HEK293 (cell line): ENCODE results near the gene NRBF2.

Source experiments
- EGR2 ChIP-seq: fragments of 450-650 bp; formaldehyde crosslinking; IDR thresholded peaks from 2 replicates; pipeline ENCODE4 v1.5.1; 2016; ENCODE audit warnings: low read depth, missing biosample characterization, missing genetic modification characterization
- FEZF1 ChIP-seq: fragments of 450-650 bp; formaldehyde crosslinking; IDR thresholded peaks from 2 replicates; pipeline ENCODE4 v1.5.1; 2016; ENCODE audit warnings: missing biosample characterization, missing genetic modification characterization
- GLI2 ChIP-seq: fragments of 450-650 bp; formaldehyde crosslinking; IDR thresholded peaks from 2 replicates; pipeline ENCODE4; 2017; ENCODE audit warnings: missing biosample characterization, missing genetic modification characterization, low read depth, borderline replicate concordance
- GLIS1 ChIP-seq: fragments of 450-650 bp; formaldehyde crosslinking; IDR thresholded peaks from 2 replicates; pipeline ENCODE4 v1.5.1; 2016; ENCODE audit warnings: missing biosample characterization, missing genetic modification characterization
- HOXC10 ChIP-seq: sonication (generic); formaldehyde crosslinking; IDR thresholded peaks from 2 replicates; pipeline ENCODE4 v1.8.1; 2023; ENCODE audit warnings: mild to moderate bottlenecking, missing genetic modification reagents
- KLF7 ChIP-seq: fragments of 450-650 bp; formaldehyde crosslinking; IDR thresholded peaks from 2 replicates; pipeline ENCODE4 v1.5.1; 2016; ENCODE audit warnings: missing biosample characterization, missing genetic modification characterization, borderline replicate concordance
- SP7 ChIP-seq: fragments of 450-650 bp; formaldehyde crosslinking; IDR thresholded peaks from 2 replicates; pipeline ENCODE4 v1.5.1; 2016; ENCODE audit warnings: missing biosample characterization, missing genetic modification characterization
- WT1 ChIP-seq: fragments of 450-650 bp; formaldehyde crosslinking; IDR thresholded peaks from 2 replicates; pipeline ENCODE4 v1.5.1; 2016; ENCODE audit warnings: missing biosample characterization, missing genetic modification characterization
- ZBTB17 ChIP-seq: fragments of 450-650 bp; formaldehyde crosslinking; IDR thresholded peaks from 2 replicates; pipeline ENCODE4 v1.5.1; 2016; ENCODE audit warnings: missing biosample characterization, missing genetic modification characterization
- ZBTB21 ChIP-seq: fragments of 450-650 bp; formaldehyde crosslinking; IDR thresholded peaks from 2 replicates; pipeline ENCODE4 v1.5.1; 2017; ENCODE audit warnings: missing biosample characterization, missing genetic modification characterization
- ZBTB8A ChIP-seq: fragments of 450-650 bp; formaldehyde crosslinking; IDR thresholded peaks from 2 replicates; pipeline ENCODE4 v1.5.1; 2016; ENCODE audit warnings: missing biosample characterization, missing genetic modification characterization
- ZFHX2 ChIP-seq: fragments of 450-650 bp; formaldehyde crosslinking; conservative IDR thresholded peaks from 2 replicates; pipeline ENCODE4 v1.5.1; 2016; ENCODE audit warnings: missing biosample characterization, missing genetic modification characterization
- ZNF114 ChIP-seq: fragments of 450-650 bp; formaldehyde crosslinking; IDR thresholded peaks from 2 replicates; pipeline ENCODE4 v1.5.0; 2017; ENCODE audit warnings: missing biosample characterization, missing genetic modification characterization
- ZNF174 ChIP-seq: fragments of 450-650 bp; formaldehyde crosslinking; IDR thresholded peaks from 2 replicates; pipeline ENCODE4 v1.5.0; 2017; ENCODE audit warnings: missing biosample characterization, mild to moderate bottlenecking, missing genetic modification characterization
- ZNF248 ChIP-seq: fragments of 450-650 bp; formaldehyde crosslinking; IDR thresholded peaks from 2 replicates; pipeline ENCODE4 v1.5.1; 2017; ENCODE audit warnings: missing biosample characterization, missing genetic modification characterization
- ZNF350 ChIP-seq: fragments of 450-650 bp; formaldehyde crosslinking; IDR thresholded peaks from 2 replicates; pipeline ENCODE4 v1.5.0; 2017; ENCODE audit warnings: missing biosample characterization, mild to moderate bottlenecking, missing genetic modification characterization
- ZNF404 ChIP-seq: fragments of 450-650 bp; formaldehyde crosslinking; IDR thresholded peaks from 2 replicates; pipeline ENCODE4 v1.5.1; 2017; ENCODE audit warnings: missing biosample characterization, missing genetic modification characterization
- ZNF514 ChIP-seq: fragments of 450-650 bp; formaldehyde crosslinking; IDR thresholded peaks from 2 replicates; pipeline ENCODE4 v1.5.1; 2016; ENCODE audit warnings: missing biosample characterization, missing genetic modification characterization
- ZNF610 ChIP-seq: fragments of 450-650 bp; formaldehyde crosslinking; IDR thresholded peaks from 2 replicates; pipeline ENCODE4 v1.5.1; 2016; ENCODE audit warnings: missing biosample characterization, missing genetic modification characterization, borderline replicate concordance
- ZNF623 ChIP-seq: fragments of 450-650 bp; formaldehyde crosslinking; IDR thresholded peaks from 2 replicates; pipeline ENCODE4 v1.5.1; 2016; ENCODE audit warnings: missing biosample characterization, missing genetic modification characterization
- ZNF624 ChIP-seq: fragments of 450-650 bp; formaldehyde crosslinking; IDR thresholded peaks from 2 replicates; pipeline ENCODE4 v1.5.1; 2017; ENCODE audit warnings: missing biosample characterization, missing genetic modification characterization
- ZNF654 ChIP-seq: fragments of 450-650 bp; formaldehyde crosslinking; IDR thresholded peaks from 2 replicates; pipeline ENCODE4 v1.5.1; 2016; ENCODE audit warnings: low read depth, missing biosample characterization, missing genetic modification characterization
- ZNF664 ChIP-seq: fragments of 450-650 bp; formaldehyde crosslinking; IDR thresholded peaks from 2 replicates; pipeline ENCODE4 v1.5.1; 2016; ENCODE audit warnings: missing biosample characterization, missing genetic modification characterization
- ZNF677 ChIP-seq: fragments of 450-650 bp; IDR thresholded peaks from 2 replicates; pipeline ENCODE4 v1.5.0; 2018; ENCODE audit warnings: missing biosample characterization, mild to moderate bottlenecking, missing genetic modification characterization, moderate library complexity
- ZNF747 ChIP-seq: fragments of 450-650 bp; formaldehyde crosslinking; IDR thresholded peaks from 2 replicates; pipeline ENCODE4 v1.5.1; 2016; ENCODE audit warnings: missing biosample characterization, missing genetic modification characterization
- ZNF792 ChIP-seq: fragments of 450-650 bp; formaldehyde crosslinking; IDR thresholded peaks from 2 replicates; pipeline ENCODE4 v1.5.1; 2016; ENCODE audit warnings: missing biosample characterization, missing genetic modification characterization
- ZNF837 ChIP-seq: fragments of 450-650 bp; formaldehyde crosslinking; IDR thresholded peaks from 2 replicates; pipeline ENCODE4 v1.5.1; 2016; ENCODE audit warnings: missing biosample characterization, missing genetic modification characterization
- ZSCAN23 ChIP-seq: fragments of 450-650 bp; formaldehyde crosslinking; IDR thresholded peaks from 2 replicates; pipeline ENCODE4 v1.5.1; 2016; ENCODE audit warnings: missing biosample characterization, missing genetic modification characterization
- TF ChIP-seq, protein P1 (sequence below): fragments of 450-650 bp; formaldehyde crosslinking; IDR thresholded peaks from 2 replicates; pipeline ENCODE4 v1.5.1; 2016; ENCODE audit warnings: missing biosample characterization, missing genetic modification characterization
- TF ChIP-seq, protein P2 (sequence below): fragments of 450-650 bp; formaldehyde crosslinking; IDR thresholded peaks from 2 replicates; pipeline ENCODE4 v1.5.1; 2016; ENCODE audit warnings: missing biosample characterization, missing genetic modification characterization
- TF ChIP-seq, protein P3 (sequence below): fragments of 450-650 bp; formaldehyde crosslinking; optimal IDR thresholded peaks from 2 replicates; pipeline ENCODE3; 2016; ENCODE audit warnings: missing biosample characterization, mild to moderate bottlenecking, missing genetic modification characterization
- TF ChIP-seq, protein P4 (sequence below): fragments of 450-650 bp; formaldehyde crosslinking; IDR thresholded peaks from 2 replicates; pipeline ENCODE4 v1.5.1; 2016; ENCODE audit warnings: missing biosample characterization, missing genetic modification characterization
- TF ChIP-seq, protein P5 (sequence below): fragments of 450-650 bp; formaldehyde crosslinking; IDR thresholded peaks from 2 replicates; pipeline ENCODE4 v1.5.1; 2016; ENCODE audit warnings: missing biosample characterization, missing genetic modification characterization

The NRBF2 gene

DNA sequence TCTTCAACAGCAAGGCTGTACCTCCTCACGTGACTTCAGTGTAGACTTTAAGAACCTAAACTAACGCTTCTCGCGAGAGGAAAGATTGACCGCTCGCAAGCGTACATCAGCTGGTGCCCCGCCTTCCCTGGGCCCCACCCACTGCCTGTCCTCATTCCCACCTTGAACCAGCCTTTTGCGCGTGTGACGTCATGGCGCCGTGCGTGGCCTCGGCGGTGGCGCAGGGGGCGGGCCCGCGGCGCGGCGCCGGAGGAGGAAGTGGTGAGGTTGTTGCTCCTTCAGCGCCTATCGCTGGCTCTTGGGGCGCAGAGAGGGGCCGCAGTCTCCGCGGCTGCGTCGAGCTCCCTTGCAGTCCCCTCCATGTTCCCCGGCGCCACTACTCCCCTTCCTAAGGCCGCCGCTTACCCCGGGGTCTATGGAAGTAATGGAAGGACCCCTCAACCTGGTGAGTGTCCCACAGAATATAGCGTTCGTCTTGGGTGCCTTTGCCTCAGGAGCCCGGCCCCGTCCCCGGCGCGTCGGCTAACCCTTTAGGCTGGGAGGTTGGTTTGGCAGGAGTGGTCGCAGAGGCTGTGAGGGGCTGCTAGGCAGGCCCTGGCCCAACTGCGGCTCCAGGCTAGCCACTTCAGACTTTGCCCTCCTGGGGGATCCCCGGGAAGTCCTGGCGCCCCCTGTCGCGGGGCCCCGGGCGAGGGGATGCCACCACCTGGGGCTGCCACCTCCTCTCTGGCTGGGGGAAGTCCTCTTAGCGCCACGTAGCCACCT, at the start of gene NRBF2 (continued):
- TF ChIP-seq GLIS1 (peak; percentile 91), ZNF114 (tag by site-specific recombination) (no peak), ZNF677 (no peak), ZSCAN23 (tag by site-specific recombination) (no peak), SP7 (tag by site-specific recombination) (peak; percentile 61), HOXC10 (CRISPR knock-in tag) (no peak), ZNF837 (tag by site-specific recombination) (no peak), ZNF610 (tag by site-specific recombination) (peak; percentile 89), ZNF792 (tag by site-specific recombination) (no peak), KLF7 (no peak), ZNF654 (tag by site-specific recombination) (no peak), ZNF623 (no peak), ZNF624 (tag by site-specific recombination) (no peak), FEZF1 (no peak), ZNF514 (tag by site-specific recombination) (no peak), ZNF404 (tag by site-specific recombination) (no peak), ZNF248 (tag by site-specific recombination) (no peak), ZNF350 (tag by site-specific recombination) (no peak), ZBTB21 (tag by site-specific recombination) (peak; percentile 81; the same call in 1 of the 2 replicates), ZNF174 (tag by site-specific recombination) (no peak), ZBTB17 (tag by site-specific recombination) (peak; percentile 57; the same call in 1 of the 2 replicates), GLI2 (tag by site-specific recombination) (no peak), ZFHX2 (peak; percentile 44), WT1 (0 out of 2 replicates have a peak, but pooled peaks have one; percentile 28), EGR2 (tag by site-specific recombination) (no peak), ZNF664 (tag by site-specific recombination) (0 out of 2 replicates have a peak, but pooled peaks have one; percentile 67), ZNF747 (no peak), ZBTB8A (tag by site-specific recombination) (peak; percentile 47; the same call in 1 of the 2 replicates)
- TF ChIP-seq, protein P1, sequence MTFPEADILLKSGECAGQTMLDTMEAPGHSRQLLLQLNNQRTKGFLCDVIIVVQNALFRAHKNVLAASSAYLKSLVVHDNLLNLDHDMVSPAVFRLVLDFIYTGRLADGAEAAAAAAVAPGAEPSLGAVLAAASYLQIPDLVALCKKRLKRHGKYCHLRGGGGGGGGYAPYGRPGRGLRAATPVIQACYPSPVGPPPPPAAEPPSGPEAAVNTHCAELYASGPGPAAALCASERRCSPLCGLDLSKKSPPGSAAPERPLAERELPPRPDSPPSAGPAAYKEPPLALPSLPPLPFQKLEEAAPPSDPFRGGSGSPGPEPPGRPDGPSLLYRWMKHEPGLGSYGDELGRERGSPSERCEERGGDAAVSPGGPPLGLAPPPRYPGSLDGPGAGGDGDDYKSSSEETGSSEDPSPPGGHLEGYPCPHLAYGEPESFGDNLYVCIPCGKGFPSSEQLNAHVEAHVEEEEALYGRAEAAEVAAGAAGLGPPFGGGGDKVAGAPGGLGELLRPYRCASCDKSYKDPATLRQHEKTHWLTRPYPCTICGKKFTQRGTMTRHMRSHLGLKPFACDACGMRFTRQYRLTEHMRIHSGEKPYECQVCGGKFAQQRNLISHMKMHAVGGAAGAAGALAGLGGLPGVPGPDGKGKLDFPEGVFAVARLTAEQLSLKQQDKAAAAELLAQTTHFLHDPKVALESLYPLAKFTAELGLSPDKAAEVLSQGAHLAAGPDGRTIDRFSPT (tag by site-specific recombination), result 0 out of 2 replicates have a peak, but pooled peaks have one; percentile 49
- TF ChIP-seq, protein P2, sequence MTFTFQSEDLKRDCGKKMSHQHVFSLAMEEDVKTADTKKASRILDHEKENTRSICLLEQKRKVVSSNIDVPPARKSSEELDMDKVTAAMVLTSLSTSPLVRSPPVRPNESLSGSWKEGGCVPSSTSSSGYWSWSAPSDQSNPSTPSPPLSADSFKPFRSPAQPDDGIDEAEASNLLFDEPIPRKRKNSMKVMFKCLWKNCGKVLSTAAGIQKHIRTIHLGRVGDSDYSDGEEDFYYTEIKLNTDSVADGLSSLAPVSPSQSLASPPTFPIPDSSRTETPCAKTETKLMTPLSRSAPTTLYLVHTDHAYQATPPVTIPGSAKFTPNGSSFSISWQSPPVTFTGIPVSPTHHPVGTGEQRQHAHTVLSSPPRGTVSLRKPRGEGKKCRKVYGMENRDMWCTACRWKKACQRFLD (tag by site-specific recombination), result no peak
- TF ChIP-seq, protein P3, sequence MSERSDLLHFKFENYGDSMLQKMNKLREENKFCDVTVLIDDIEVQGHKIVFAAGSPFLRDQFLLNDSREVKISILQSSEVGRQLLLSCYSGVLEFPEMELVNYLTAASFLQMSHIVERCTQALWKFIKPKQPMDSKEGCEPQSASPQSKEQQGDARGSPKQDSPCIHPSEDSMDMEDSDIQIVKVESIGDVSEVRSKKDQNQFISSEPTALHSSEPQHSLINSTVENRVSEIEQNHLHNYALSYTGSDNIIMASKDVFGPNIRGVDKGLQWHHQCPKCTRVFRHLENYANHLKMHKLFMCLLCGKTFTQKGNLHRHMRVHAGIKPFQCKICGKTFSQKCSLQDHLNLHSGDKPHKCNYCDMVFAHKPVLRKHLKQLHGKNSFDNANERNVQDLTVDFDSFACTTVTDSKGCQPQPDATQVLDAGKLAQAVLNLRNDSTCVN (tag by site-specific recombination), result peak; percentile 90
- TF ChIP-seq, protein P4, sequence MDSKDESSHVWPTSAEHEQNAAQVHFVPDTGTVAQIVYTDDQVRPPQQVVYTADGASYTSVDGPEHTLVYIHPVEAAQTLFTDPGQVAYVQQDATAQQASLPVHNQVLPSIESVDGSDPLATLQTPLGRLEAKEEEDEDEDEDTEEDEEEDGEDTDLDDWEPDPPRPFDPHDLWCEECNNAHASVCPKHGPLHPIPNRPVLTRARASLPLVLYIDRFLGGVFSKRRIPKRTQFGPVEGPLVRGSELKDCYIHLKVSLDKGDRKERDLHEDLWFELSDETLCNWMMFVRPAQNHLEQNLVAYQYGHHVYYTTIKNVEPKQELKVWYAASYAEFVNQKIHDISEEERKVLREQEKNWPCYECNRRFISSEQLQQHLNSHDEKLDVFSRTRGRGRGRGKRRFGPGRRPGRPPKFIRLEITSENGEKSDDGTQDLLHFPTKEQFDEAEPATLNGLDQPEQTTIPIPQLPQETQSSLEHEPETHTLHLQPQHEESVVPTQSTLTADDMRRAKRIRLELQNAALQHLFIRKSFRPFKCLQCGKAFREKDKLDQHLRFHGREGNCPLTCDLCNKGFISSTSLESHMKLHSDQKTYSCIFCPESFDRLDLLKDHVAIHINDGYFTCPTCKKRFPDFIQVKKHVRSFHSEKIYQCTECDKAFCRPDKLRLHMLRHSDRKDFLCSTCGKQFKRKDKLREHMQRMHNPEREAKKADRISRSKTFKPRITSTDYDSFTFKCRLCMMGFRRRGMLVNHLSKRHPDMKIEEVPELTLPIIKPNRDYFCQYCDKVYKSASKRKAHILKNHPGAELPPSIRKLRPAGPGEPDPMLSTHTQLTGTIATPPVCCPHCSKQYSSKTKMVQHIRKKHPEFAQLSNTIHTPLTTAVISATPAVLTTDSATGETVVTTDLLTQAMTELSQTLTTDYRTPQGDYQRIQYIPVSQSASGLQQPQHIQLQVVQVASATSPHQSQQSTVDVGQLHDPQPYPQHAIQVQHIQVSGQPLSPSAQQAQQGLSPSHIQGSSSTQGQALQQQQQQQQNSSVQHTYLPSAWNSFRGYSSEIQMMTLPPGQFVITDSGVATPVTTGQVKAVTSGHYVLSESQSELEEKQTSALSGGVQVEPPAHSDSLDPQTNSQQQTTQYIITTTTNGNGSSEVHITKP (tag by site-specific recombination), result peak; percentile 16
- TF ChIP-seq, protein P5, sequence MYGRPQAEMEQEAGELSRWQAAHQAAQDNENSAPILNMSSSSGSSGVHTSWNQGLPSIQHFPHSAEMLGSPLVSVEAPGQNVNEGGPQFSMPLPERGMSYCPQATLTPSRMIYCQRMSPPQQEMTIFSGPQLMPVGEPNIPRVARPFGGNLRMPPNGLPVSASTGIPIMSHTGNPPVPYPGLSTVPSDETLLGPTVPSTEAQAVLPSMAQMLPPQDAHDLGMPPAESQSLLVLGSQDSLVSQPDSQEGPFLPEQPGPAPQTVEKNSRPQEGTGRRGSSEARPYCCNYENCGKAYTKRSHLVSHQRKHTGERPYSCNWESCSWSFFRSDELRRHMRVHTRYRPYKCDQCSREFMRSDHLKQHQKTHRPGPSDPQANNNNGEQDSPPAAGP (tag by site-specific recombination), result peak; percentile 72; the same call in 1 of the 2 replicates
